HCT116 (cell line): Measurements from ENCODE around the gene GPR37. TPM values are rescaled to one million over a fixed set of nuclear protein-coding genes. Genes with fewer than 3 reads are reported as not detected.

ENCODE experiments used
- ATAC-seq: fragments of 200-7000 bp; cut with Tn5 transposase; 2 replicates; pipeline ENCODE4 v1.9.1; 2020; ENCODE audit warnings: mild to moderate bottlenecking, moderate library complexity
- BruUV-seq: library from RNA; stranded (reverse); fragments of 400-500 nt; replicated peaks from 2 replicates; lab custom pipeline; 2021; lab: Mats Ljungman, UMichigan
- CTCF ChIA-PET: fragments of 300-600 bp; sonication (Branson Sonifier 250); formaldehyde crosslinking; loops from one replicate; lab custom pipeline; 2021; ENCODE audit warnings: antibody characterized with exemption; lab: Charles Lee
- POLR2A ChIA-PET: fragments of 300-600, 350-600 bp; sonication (Branson Sonifier 250); formaldehyde crosslinking; loops from one replicate; lab custom pipeline; 2021; ENCODE audit warnings: antibody characterized with exemption; lab: Charles Lee
- RAD21 ChIA-PET, 2 experiments: fragments of 300-600 bp; sonication (Branson Sonifier 250); formaldehyde crosslinking; loops; one replicate each; lab custom pipeline; 2023; ENCODE audit warnings: low total read pairs in 2 of 2; ENCODE audit not compliant: uncharacterized antibody in 2 of 2, unreplicated experiment in 2 of 2, low non-redundant PET in 1 of 2; lab: Charles Lee
- DNase-seq: peaks from one replicate; pipeline ENCODE4 v3.0.0-alpha.2; 2010; ENCODE audit warnings: low read depth, low spot score
- H2AFZ ChIP-seq: fragments of 200-600 bp; shearing (Covaris generic), sonication (generic); 2 replicates; pipeline ENCODE4 v1.6.1; 2017; ENCODE audit warnings: low read depth, mixed run types, mixed read lengths, antibody characterized with exemption, low read length; ENCODE audit not compliant: poor library complexity, severe bottlenecking
- H3K27ac ChIP-seq: 2 replicates; pipeline ENCODE4 v1.5.1; 2012; ENCODE audit warnings: low read depth, low read length
- H3K27me3 ChIP-seq: fragments of 200-600 bp; sonication (generic); 2 replicates; pipeline ENCODE4 v1.6.1; 2016; ENCODE audit warnings: mixed run types, low read length, mixed read lengths; ENCODE audit not compliant: insufficient read depth
- H3K36me3 ChIP-seq, 2 experiments: fragments of 200-500 bp in 1 of 2; fragments of 200-600 bp in 1 of 2; sonication (Bioruptor generic) in 1 of 2; sonication (generic) in 1 of 2; 2 replicates each; pipeline versions ENCODE4 v1.5.1 to v1.6.1; 2014 to 2016; ENCODE audit warnings: low read length in 2 of 2, inconsistent platforms in 1 of 2, mixed read lengths in 1 of 2, mixed run types in 1 of 2; ENCODE audit not compliant: insufficient read depth in 2 of 2, control insufficient read depth in 1 of 2
- H3K4me1 ChIP-seq, 2 experiments: fragments of 200-600 bp in 1 of 2; sonication (generic) in 1 of 2; 2 replicates each; pipeline versions ENCODE4 v1.5.1 to v1.6.1; 2012 to 2017; ENCODE audit warnings: low read length in 2 of 2, inconsistent platforms in 1 of 2, mild to moderate bottlenecking in 1 of 2, mixed read lengths in 1 of 2, mixed run types in 1 of 2, moderate library complexity in 1 of 2; ENCODE audit not compliant: insufficient read depth in 2 of 2, control insufficient read depth in 1 of 2
- H3K4me2 ChIP-seq: fragments of 200-600 bp; sonication (generic); 2 replicates; pipeline ENCODE4 v1.6.1; 2017; ENCODE audit warnings: mixed run types, low read length, mixed read lengths
- H3K4me3 ChIP-seq, 2 experiments: fragments of 200-600 bp in 1 of 2; sonication (generic) in 1 of 2; replicated peaks in 1 of 2; 2 replicates each; pipeline ENCODE4 v1.5.1; 2011 to 2016; ENCODE audit warnings: low read length in 2 of 2, control low read depth in 1 of 2, low read depth in 1 of 2, mild to moderate bottlenecking in 1 of 2, mixed read lengths in 1 of 2, mixed run types in 1 of 2
- H3K79me2 ChIP-seq: fragments of 200-600 bp; sonication (generic); 2 replicates; pipeline ENCODE4 v1.6.1; 2017; ENCODE audit warnings: mild to moderate bottlenecking, mixed run types, low read length, moderate library complexity, mixed read lengths; ENCODE audit not compliant: insufficient read depth
- H3K9ac ChIP-seq: fragments of 200-600 bp; sonication (generic); 2 replicates; pipeline ENCODE4 v1.6.1; 2016; ENCODE audit warnings: low read length, mixed read lengths
- H3K9me2 ChIP-seq: fragments of 200-600 bp; sonication (generic), shearing (Covaris generic); 2 replicates; pipeline ENCODE4 v1.6.1; 2017; ENCODE audit warnings: mixed run types, mild to moderate bottlenecking, moderate library complexity; ENCODE audit not compliant: insufficient read depth
- H3K9me3 ChIP-seq, 2 experiments: fragments of 200-500 bp in 1 of 2; fragments of 200-600 bp in 1 of 2; sonication (Bioruptor generic) in 1 of 2; sonication (generic) in 1 of 2; 2 replicates each; pipeline ENCODE4 v1.6.1; 2014 to 2017; ENCODE audit warnings: low read length in 2 of 2, mixed read lengths in 2 of 2, inconsistent platforms in 1 of 2, low read depth in 1 of 2, mild to moderate bottlenecking in 1 of 2, mixed run types in 1 of 2, moderate library complexity in 1 of 2; ENCODE audit not compliant: control insufficient read depth in 1 of 2, insufficient read depth in 1 of 2
- H4K20me1 ChIP-seq: fragments of 200-600 bp; sonication (generic), shearing (Covaris generic); 2 replicates; pipeline ENCODE4 v1.6.1; 2017; ENCODE audit warnings: mixed run types, mild to moderate bottlenecking, moderate library complexity; ENCODE audit not compliant: insufficient read depth
- ATF3 ChIP-seq: IDR thresholded peaks from 2 replicates; pipeline ENCODE4 v1.6.1; 2012
- CBX3 ChIP-seq: IDR thresholded peaks from 2 replicates; pipeline ENCODE4 v1.6.1; 2012; ENCODE audit warnings: low read depth
- CEBPB ChIP-seq: IDR thresholded peaks from 2 replicates; pipeline ENCODE4 v1.6.1; 2012; ENCODE audit warnings: low read depth
- CTCF ChIP-seq, 3 experiments: fragments of 200-600 bp in 1 of 3; sonication (generic) in 1 of 3; IDR thresholded peaks in 2 of 3; conservative IDR thresholded peaks in 1 of 3; 2 replicates each; pipeline ENCODE4 v1.5.1; 2012 to 2017; ENCODE audit warnings: low read depth in 2 of 3, low read length in 2 of 3, antibody characterized with exemption in 1 of 3, borderline replicate concordance in 1 of 3, control low read depth in 1 of 3, mild to moderate bottlenecking in 1 of 3, mixed read lengths in 1 of 3, mixed run types in 1 of 3, moderate library complexity in 1 of 3; ENCODE audit not compliant: insufficient read depth in 1 of 3
- EGR1 ChIP-seq: IDR thresholded peaks from 2 replicates; pipeline ENCODE4 v1.6.1; 2012; ENCODE audit warnings: low read depth
- FOSL1 ChIP-seq: IDR thresholded peaks from 2 replicates; pipeline ENCODE4 v1.6.1; 2012; ENCODE audit warnings: low read depth
- JUND ChIP-seq: IDR thresholded peaks from 2 replicates; pipeline ENCODE4 v1.6.1; 2012
- MAX ChIP-seq: IDR thresholded peaks from 2 replicates; pipeline ENCODE4 v1.6.1; 2012
- POLR2AphosphoS5 ChIP-seq: IDR thresholded peaks from 2 replicates; pipeline ENCODE4 v1.6.1; 2011; ENCODE audit warnings: mild to moderate bottlenecking, low read depth, low read length, moderate library complexity
- RAD21 ChIP-seq: IDR thresholded peaks from 2 replicates; pipeline ENCODE4 v1.6.1; 2012; ENCODE audit warnings: low read depth, mild to moderate bottlenecking
- REST ChIP-seq: IDR thresholded peaks from 2 replicates; pipeline ENCODE4 v1.6.1; 2012; ENCODE audit warnings: low read depth
- SIN3A ChIP-seq: IDR thresholded peaks from 2 replicates; pipeline ENCODE4 v1.6.1; 2012; ENCODE audit warnings: low read depth
- SP1 ChIP-seq: IDR thresholded peaks from 2 replicates; pipeline ENCODE4 v1.6.1; 2012; ENCODE audit warnings: low read depth
- SRF ChIP-seq: IDR thresholded peaks from 2 replicates; pipeline ENCODE4 v1.6.1; 2012; ENCODE audit warnings: low read depth
- YY1 ChIP-seq: IDR thresholded peaks from 2 replicates; pipeline ENCODE4 v1.6.1; 2011; ENCODE audit warnings: low read length, low read depth, moderate library complexity, mild to moderate bottlenecking; ENCODE audit not compliant: insufficient replicate concordance; ENCODE audit errors: extremely low read depth
- ZBTB33 ChIP-seq: IDR thresholded peaks from 2 replicates; pipeline ENCODE4 v1.6.1; 2011; ENCODE audit warnings: mild to moderate bottlenecking, low read length, moderate library complexity; ENCODE audit not compliant: insufficient replicate concordance; ENCODE audit errors: extremely low read depth
- ZFX ChIP-seq: fragments of 450-650 bp; IDR thresholded peaks from 2 replicates; pipeline ENCODE4 v1.6.1; 2017
- intact Hi-C: fragments of 100-400 bp; cut with micrococcal nuclease; formaldehyde crosslinking; loops from 2 replicates; pipeline ENCODE4 v1.10.0; 2022
- total RNA-seq: library from RNA; stranded (reverse); gene quantifications from one replicate; pipeline ENCODE4 v1.2.1, GENCODE V29; 2021; ENCODE audit not compliant: unreplicated experiment

Gene GPR37
- total RNA-seq, 1 experiment from 2014 or later, result 2.2 TPM

- POLR2A ChIA-PET, result no interaction called here
- CTCF ChIA-PET, result interaction anchor here (1.4 kb wide), 1 partner anchor 625 kb away, joined by 3 read pairs; no protein-coding TSS in a partner anchor
- intact Hi-C loops, result loop anchor here (10.0 kb wide), 1 partner anchor 504 kb away; no protein-coding TSS in a partner anchor
Observed at GRCh38 chr7:124779194-124779593, 13.6 kb upstream of the GPR37 start.

More at GRCh38 chr7:124779194-124779593, 13.6 kb upstream of the GPR37 start:
- Histone ChIP-seq H3K36me3 (no peaks in the 10 kb centered on the region), H3K4me2 (no peak overlapping the region), H2AFZ (no peak overlapping the region), H3K9me2 (no peaks in the 10 kb centered on the region), H4K20me1 (no peaks in the 10 kb centered on the region), H3K4me3 (no peak overlapping the region), H3K9ac (no peak overlapping the region), H3K79me2 (no peaks in the 10 kb centered on the region), H3K27ac (no peak overlapping the region), H3K9me3 (no peaks in the 10 kb centered on the region), H3K27me3 (no peaks in the 10 kb centered on the region), H3K4me1 (no peaks in the 10 kb centered on the region)
- TF ChIP-seq SIN3A, result no peak
- no peak for TF ChIP-seq YY1
- TF ChIP-seq POLR2AphosphoS5, result no peak
- TF ChIP-seq SP1, result no peak
- no peak for TF ChIP-seq ZFX
- TF ChIP-seq REST, result no peak
- TF ChIP-seq MAX, result no peak
- TF ChIP-seq CEBPB, result no peak
- no peak for TF ChIP-seq ATF3
- no peak for TF ChIP-seq RAD21
- no peak for TF ChIP-seq CTCF (IDR thresholded peaks at IDR 0.05 in 2 of 3, conservative IDR thresholded peaks at IDR 0.05 in 1 of 3; ENCODE audit: borderline replicate concordance in 1 of 3, insufficient read depth in 1 of 3, low read depth in 2 of 3, low read length in 2 of 3)
- no peak for TF ChIP-seq FOSL1
- no peak for TF ChIP-seq CBX3
- no peak for TF ChIP-seq SRF
- TF ChIP-seq ZBTB33, result no peak
- no peak for TF ChIP-seq EGR1
- TF ChIP-seq JUND, result no peak
- DNase-seq (no peak), ATAC-seq (no peak)
- RAD21 ChIA-PET, result no interaction called here
- no TSS peak for BruUV-seq
